Endodermal cell (in vitro differentiated cells): ENCODE measurements around the gene CSNK1D. TPM values are rescaled to one million over a fixed set of nuclear protein-coding genes. Genes with fewer than 3 reads are reported as not detected.

ENCODE experiments used
- DNase-seq: peaks from one replicate; pipeline ENCODE4 v3.0.0-alpha.2; 2017
- H3K27ac ChIP-seq: 2 replicates; pipeline ENCODE4 v1.5.1; 2013; ENCODE audit warnings: mild to moderate bottlenecking, low read depth, low read length, moderate library complexity
- H3K27me3 ChIP-seq: 2 replicates; pipeline ENCODE4 v1.6.1; 2013; ENCODE audit warnings: mild to moderate bottlenecking, low read length, moderate library complexity; ENCODE audit not compliant: insufficient read depth, control insufficient read depth, poor library complexity, severe bottlenecking
- H3K36me3 ChIP-seq: 2 replicates; pipeline ENCODE4 v1.7.0; 2013; ENCODE audit warnings: mild to moderate bottlenecking, low read length, moderate library complexity; ENCODE audit not compliant: control insufficient read depth, insufficient read depth
- H3K4me1 ChIP-seq: one replicate; pipeline ENCODE4 v1.7.0; 2013; ENCODE audit warnings: low read length; ENCODE audit not compliant: control insufficient read depth, insufficient read depth
- H3K4me3 ChIP-seq: 2 replicates; pipeline ENCODE4 v1.5.1; 2013; ENCODE audit warnings: mild to moderate bottlenecking, low read length, moderate library complexity
- H3K9ac ChIP-seq: 2 replicates; pipeline ENCODE4 v1.6.1; 2013; ENCODE audit warnings: mild to moderate bottlenecking, low read length, moderate library complexity; ENCODE audit not compliant: poor library complexity, severe bottlenecking; ENCODE audit errors: extremely low read depth
- H3K9me3 ChIP-seq: 2 replicates; pipeline ENCODE4 v1.6.1; 2013; ENCODE audit warnings: mild to moderate bottlenecking, low read length, moderate library complexity; ENCODE audit not compliant: control insufficient read depth
- H3K27ac Mint-ChIP-seq: 2 replicates; pipeline ENCODE4 v1.8.0; 2020; ENCODE audit warnings: mixed read lengths
- H3K27me3 Mint-ChIP-seq: 2 replicates; pipeline ENCODE4 v1.8.0; 2021; ENCODE audit warnings: mild to moderate bottlenecking, mixed read lengths; ENCODE audit not compliant: insufficient read depth
- H3K36me3 Mint-ChIP-seq: 2 replicates; pipeline ENCODE4 v1.8.0; 2020; ENCODE audit warnings: low read depth, mixed read lengths
- H3K4me1 Mint-ChIP-seq: 2 replicates; pipeline ENCODE4 v1.8.0; 2020; ENCODE audit warnings: mixed read lengths
- H3K4me3 Mint-ChIP-seq: 2 replicates; pipeline ENCODE4 v1.8.0; 2020; ENCODE audit warnings: mild to moderate bottlenecking, moderate library complexity, mixed read lengths
- H3K9me3 Mint-ChIP-seq: 2 replicates; pipeline ENCODE4 v1.8.0; 2020; ENCODE audit warnings: mild to moderate bottlenecking, mixed read lengths
- CTCF ChIP-seq: fragments of 200-600 bp; sonication (generic); conservative IDR thresholded peaks from 2 replicates; pipeline ENCODE4 v1.5.0; 2021; ENCODE audit warnings: antibody characterized with exemption, mild to moderate bottlenecking
- WGBS, 2 experiments: methylation state at CpG; one replicate each; pipeline versions ENCODE4 v1.1.5 to v1.1.7; 2013; ENCODE audit warnings: missing lambda C conversion rate in 2 of 2, mixed read lengths in 1 of 2; ENCODE audit not compliant: insufficient coverage in 1 of 2, insufficient read length in 1 of 2; 5-methylcytosine and 5-hydroxymethylcytosine counted together
- total RNA-seq, 2 donors: library from RNA; stranded (reverse); fragmentation: NEBNext Ultra II Directional in 1 of 2; extraction: Animal tissue kit (Norgen Biotek cat#: 25700) in 1 of 2; gene quantifications; 2 replicates in 1 of 2; 3 replicates in 1 of 2; pipeline ENCODE4 v1.2.1, GENCODE V29; 2021

The CSNK1D gene
- total RNA-seq, 2 donors from 2014 or later: 104 to 143 TPM

- Mint-ChIP-seq H3K4me1 (peaks cover 40% of the 10 kb centered on the region), H3K9me3 (peaks cover 2% of the 10 kb centered on the region), H3K27ac (peak overlapping the region; percentile 96), H3K4me3 (peak overlapping the region; percentile 79), H3K27me3 (peaks cover 36% of the 10 kb centered on the region), H3K36me3 (peaks cover 43% of the 10 kb centered on the region)
- WGBS, 2 experiments: 0 to 3% methylated on average over 5 to 42 of the region's 57 CpGs
- peak; percentile 76 for DNase-seq
- peaks cover 45% of the 10 kb centered on the region for H3K36me3 ChIP-seq
- no peak for TF ChIP-seq CTCF
- H3K9ac ChIP-seq: peak overlapping the region; percentile 90
- H3K9me3 ChIP-seq: no peaks in the 10 kb centered on the region
- peaks cover 40% of the 10 kb centered on the region for H3K4me1 ChIP-seq
- H3K27me3 ChIP-seq: no peaks in the 10 kb centered on the region
- H3K27ac ChIP-seq: peak overlapping the region; percentile 100
- peak overlapping the region; percentile 96 for H3K4me3 ChIP-seq
These were observed 789 bp downstream of the CSNK1D start for GRCh38 chr17:82272495-82273326.

GRCh38 chr17:82271401-82271800, 2.1 kb downstream of the CSNK1D start:
- Histone ChIP-seq H3K4me3 (peak overlapping the region; percentile 96), H3K9me3 (no peaks in the 10 kb centered on the region), H3K9ac (no peak overlapping the region), H3K36me3 (peaks cover 57% of the 10 kb centered on the region), H3K4me1 (peaks cover 36% of the 10 kb centered on the region), H3K27me3 (no peaks in the 10 kb centered on the region), H3K27ac (no peak overlapping the region)
- WGBS, 2 experiments: 91 to 95% methylated on average over 6 of the region's 6 CpGs
- Mint-ChIP-seq H3K4me3 (peak overlapping the region; percentile 79), H3K9me3 (no peaks in the 10 kb centered on the region), H3K27me3 (peaks cover 23% of the 10 kb centered on the region), H3K27ac (no peak overlapping the region), H3K4me1 (peaks cover 41% of the 10 kb centered on the region), H3K36me3 (peaks cover 53% of the 10 kb centered on the region)
- TF ChIP-seq CTCF: no peak
- DNase-seq: no peak

- H3K4me3 ChIP-seq: peak overlapping the region; percentile 96
- Mint-ChIP-seq H3K4me1 (peaks cover 41% of the 10 kb centered on the region), H3K9me3 (no peaks in the 10 kb centered on the region), H3K27ac (no peak overlapping the region), H3K36me3 (peaks cover 60% of the 10 kb centered on the region), H3K27me3 (peaks cover 17% of the 10 kb centered on the region), H3K4me3 (peak overlapping the region; percentile 79)
- H3K9ac ChIP-seq: no peak overlapping the region
- TF ChIP-seq CTCF: no peak
- no peak overlapping the region for H3K27ac ChIP-seq
- H3K36me3 ChIP-seq: peaks cover 64% of the 10 kb centered on the region
- no peak for DNase-seq
- H3K9me3 ChIP-seq: no peaks in the 10 kb centered on the region
- no peaks in the 10 kb centered on the region for H3K27me3 ChIP-seq
- WGBS, 2 experiments: 93 to 98% methylated on average over 6 to 12 of the region's 12 CpGs
- H3K4me1 ChIP-seq: peaks cover 36% of the 10 kb centered on the region
These were observed 2.8 kb downstream of the CSNK1D start for GRCh38 chr17:82270651-82271050.
